Neural cell (in vitro differentiated cells): ENCODE data around the gene COLGALT1.
"Not testable (repeated sequence)": the region's sequence is repeated elsewhere in the genome, so short reads cannot be mapped to it uniquely, and the experiment has no call there.

Source experiments
- EZH2 ChIP-seq: fragments of 200-600, 300-800 bp; shearing (Covaris generic), sonication (generic); IDR thresholded peaks from 2 replicates; pipeline ENCODE4 v1.6.1; 2014; ENCODE audit warnings: antibody characterized with exemption, low read length, borderline replicate concordance, mild to moderate bottlenecking; ENCODE audit not compliant: insufficient read depth, poor library complexity, severe bottlenecking
- RAD21 ChIP-seq: fragments of 450-650 bp; conservative IDR thresholded peaks from 2 replicates; pipeline ENCODE4 v1.6.1; 2014; ENCODE audit warnings: antibody characterized with exemption, mild to moderate bottlenecking, moderate library complexity
- SMC3 ChIP-seq: fragments of 450-650 bp; conservative IDR thresholded peaks from 2 replicates; pipeline ENCODE4 v1.6.1; 2014; ENCODE audit warnings: antibody characterized with exemption, mild to moderate bottlenecking, moderate library complexity; ENCODE audit not compliant: poor library complexity
- TF ChIP-seq, protein P1 (sequence below): fragments of 450-650 bp; IDR thresholded peaks from 2 replicates; pipeline ENCODE4 v1.5.1; 2014; ENCODE audit warnings: antibody characterized with exemption, mild to moderate bottlenecking, moderate library complexity; ENCODE audit not compliant: poor library complexity, severe bottlenecking

- TF ChIP-seq, protein P1, sequence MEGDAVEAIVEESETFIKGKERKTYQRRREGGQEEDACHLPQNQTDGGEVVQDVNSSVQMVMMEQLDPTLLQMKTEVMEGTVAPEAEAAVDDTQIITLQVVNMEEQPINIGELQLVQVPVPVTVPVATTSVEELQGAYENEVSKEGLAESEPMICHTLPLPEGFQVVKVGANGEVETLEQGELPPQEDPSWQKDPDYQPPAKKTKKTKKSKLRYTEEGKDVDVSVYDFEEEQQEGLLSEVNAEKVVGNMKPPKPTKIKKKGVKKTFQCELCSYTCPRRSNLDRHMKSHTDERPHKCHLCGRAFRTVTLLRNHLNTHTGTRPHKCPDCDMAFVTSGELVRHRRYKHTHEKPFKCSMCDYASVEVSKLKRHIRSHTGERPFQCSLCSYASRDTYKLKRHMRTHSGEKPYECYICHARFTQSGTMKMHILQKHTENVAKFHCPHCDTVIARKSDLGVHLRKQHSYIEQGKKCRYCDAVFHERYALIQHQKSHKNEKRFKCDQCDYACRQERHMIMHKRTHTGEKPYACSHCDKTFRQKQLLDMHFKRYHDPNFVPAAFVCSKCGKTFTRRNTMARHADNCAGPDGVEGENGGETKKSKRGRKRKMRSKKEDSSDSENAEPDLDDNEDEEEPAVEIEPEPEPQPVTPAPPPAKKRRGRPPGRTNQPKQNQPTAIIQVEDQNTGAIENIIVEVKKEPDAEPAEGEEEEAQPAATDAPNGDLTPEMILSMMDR = not testable (repeated sequence)
- not testable (repeated sequence) for TF ChIP-seq EZH2, SMC3, RAD21
Observed at GRCh38 chr19:17518654-17519053, 36.8 kb upstream of the COLGALT1 start.
